Tibial artery (tissue), 4 donors: ENCODE measurements around the gene CDYL2.

Source experiments
- DNase-seq, 2 donors: peaks; one replicate each; pipeline ENCODE4 v3.0.0-alpha.2; 2019
- H3K27ac ChIP-seq, 2 donors: fragments of 200-600 bp; sonication (generic) in 1 of 2; 1 replicate in 1 of 2; 2 replicates in 1 of 2; pipeline ENCODE4 v1.5.1; 2018 to 2019; ENCODE audit warnings: mild to moderate bottlenecking in 1 of 2
- H3K27me3 ChIP-seq, 2 donors: fragments of 200-600 bp; sonication (generic) in 1 of 2; one replicate each; pipeline versions ENCODE4 v1.5.1 to v1.6.0; 2016 to 2019
- H3K36me3 ChIP-seq, 3 donors: fragments of 200-600 bp; sonication (generic) in 2 of 3; one replicate each; pipeline ENCODE4 v1.5.1; 2016 to 2019; ENCODE audit warnings: mild to moderate bottlenecking in 2 of 3
- H3K4me1 ChIP-seq, 4 donors: fragments of 200-600 bp; sonication (generic) in 2 of 4; 1 replicate in 3 of 4; 2 replicates in 1 of 4; pipeline ENCODE4 v1.5.1; 2016 to 2019
- H3K4me3 ChIP-seq, 2 donors: fragments of 200-600 bp; sonication (generic) in 1 of 2; 1 replicate in 1 of 2; 2 replicates in 1 of 2; pipeline ENCODE4 v1.5.1; 2018 to 2019; ENCODE audit warnings: mild to moderate bottlenecking in 2 of 2
- H3K9me3 ChIP-seq, 3 donors: fragments of 200-600 bp; sonication (generic) in 1 of 3; one replicate each; pipeline ENCODE4 v1.5.1; 2016 to 2019
- CTCF ChIP-seq, 2 experiments: fragments of 200-600 bp in 1 of 2; fragments of 450-650 bp in 1 of 2; IDR thresholded peaks; one replicate each; pipeline ENCODE4 v1.5.1; 2017 to 2019; ENCODE audit warnings: antibody characterized with exemption in 2 of 2, mild to moderate bottlenecking in 1 of 2, moderate library complexity in 1 of 2
- intact Hi-C: fragments of 100-400 bp; cut with DNase I; formaldehyde crosslinking; loops from one replicate; pipeline ENCODE4 v1.15.0; 2023; ENCODE audit warnings: low total_unique reads

The CDYL2 gene

DNA sequence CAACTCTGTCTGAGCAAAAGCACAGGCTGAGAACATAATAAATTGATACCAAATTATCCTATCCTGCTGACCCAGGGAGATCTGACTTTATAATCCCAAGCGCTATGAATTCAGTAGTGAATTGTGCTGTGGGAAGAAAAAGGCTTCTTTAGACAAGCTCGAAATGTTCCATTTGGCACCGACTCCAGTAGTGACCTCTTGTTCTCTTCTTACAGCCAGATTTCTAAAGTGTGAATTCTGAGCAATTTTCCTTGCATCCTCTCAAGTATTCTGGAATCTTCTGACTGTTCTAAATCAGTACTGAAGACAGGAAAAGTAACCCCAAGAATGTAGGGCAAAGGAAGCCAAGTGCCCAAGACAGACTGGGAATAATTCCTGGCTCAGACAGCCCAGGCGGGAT lies 58.2 kb downstream of the CDYL2 start:
- Histone ChIP-seq H3K9me3 (no peaks in the 10 kb centered on the region), H3K4me3 (no peak overlapping the region), H3K36me3 (no peaks in the 10 kb centered on the region), H3K4me1 (peaks cover 0 to 2% (median under 1%) of the 10 kb centered on the region in 4 donors), H3K27me3 (peaks cover 0 to 4% of the 10 kb centered on the region in 2 donors), H3K27ac (no peak overlapping the region)
- intact Hi-C loops = no loop called here
- TF ChIP-seq CTCF (IDR thresholded peaks at IDR 0.05) = no peak
- no peak for DNase-seq

DNA sequence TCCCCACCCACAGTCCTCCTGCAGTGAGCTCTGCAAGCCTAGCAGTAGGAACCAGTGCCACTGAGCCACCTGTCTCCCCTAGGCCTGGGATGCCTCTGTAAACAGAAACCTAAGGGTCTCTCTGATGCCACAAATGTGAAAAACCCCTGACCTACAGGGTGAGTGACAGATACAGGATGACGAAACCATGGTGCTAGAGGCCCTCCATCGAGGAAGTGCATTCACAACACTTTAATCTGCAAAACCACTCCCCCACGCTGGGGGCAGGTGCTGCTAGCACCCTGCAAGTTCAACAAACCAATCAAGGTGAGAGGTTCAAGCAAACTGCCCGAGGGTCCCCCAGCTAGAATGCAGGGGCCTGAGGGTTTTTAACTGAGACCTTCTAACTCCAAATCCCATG lies 59.5 kb downstream of the CDYL2 start:
- no peak for TF ChIP-seq CTCF (IDR thresholded peaks at IDR 0.05)
- H3K4me1 ChIP-seq = no peaks in the 10 kb centered on the region
- H3K9me3 ChIP-seq = peaks cover 0 to 6% (median 4%) of the 10 kb centered on the region in 3 donors
- intact Hi-C loops = no loop called here
- H3K4me3 ChIP-seq = no peak overlapping the region
- no peaks in the 10 kb centered on the region for H3K36me3 ChIP-seq
- DNase-seq = no peak
- no peak overlapping the region for H3K27ac ChIP-seq
- peaks cover 0 to 4% of the 10 kb centered on the region in 2 donors for H3K27me3 ChIP-seq

DNA sequence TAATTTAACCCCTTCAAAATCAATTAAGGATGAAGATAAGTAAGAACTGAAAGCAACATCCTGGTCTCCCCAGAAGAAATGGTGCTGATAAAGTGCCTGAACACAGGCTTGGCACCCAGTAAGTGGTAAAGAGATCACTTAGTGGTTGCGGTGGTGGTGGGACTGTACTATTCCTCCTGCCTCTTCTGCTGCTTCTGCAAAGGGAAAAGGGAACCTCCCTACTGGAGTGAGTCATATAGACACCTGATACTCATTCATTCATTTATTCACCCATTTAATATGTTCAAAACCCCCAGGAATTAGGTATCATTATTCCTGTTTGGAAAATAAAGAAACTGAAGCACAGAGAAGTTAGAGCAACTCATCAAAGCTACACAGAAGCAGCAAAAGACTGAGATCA lies 60.6 kb downstream of the CDYL2 start:
- H3K4me3 ChIP-seq = no peak overlapping the region
- intact Hi-C loops = no loop called here
- TF ChIP-seq CTCF (IDR thresholded peaks at IDR 0.05) = no peak
- H3K4me1 ChIP-seq = no peaks in the 10 kb centered on the region
- H3K27me3 ChIP-seq = peaks cover 0 to 4% of the 10 kb centered on the region in 2 donors
- no peak overlapping the region for H3K27ac ChIP-seq
- H3K9me3 ChIP-seq = peaks cover 0 to 10% (median 6%) of the 10 kb centered on the region in 3 donors
- DNase-seq = no peak
- H3K36me3 ChIP-seq = no peaks in the 10 kb centered on the region

DNA sequence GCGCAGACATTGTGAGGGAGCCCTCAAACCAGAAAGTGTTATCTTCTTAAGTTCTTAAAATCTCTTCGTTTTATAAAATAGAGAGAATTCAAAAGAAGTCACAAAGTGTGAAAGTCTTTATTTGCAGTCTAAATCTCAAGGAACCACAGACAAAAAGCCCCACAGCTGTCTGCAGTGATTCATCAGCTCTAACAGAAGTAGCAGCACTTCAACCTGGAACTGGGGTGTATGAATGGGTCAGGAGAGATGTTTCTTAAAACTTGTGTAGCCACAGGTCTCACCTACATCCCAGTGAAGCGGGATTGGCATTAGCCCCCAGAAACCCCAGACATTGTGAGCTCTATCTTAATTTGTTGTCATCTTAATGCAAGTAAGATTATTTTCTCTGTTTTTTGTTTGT lies 61.1 kb downstream of the CDYL2 start:
- intact Hi-C loops = no loop called here
- DNase-seq = no peak
- Histone ChIP-seq H3K36me3 (no peaks in the 10 kb centered on the region), H3K27ac (no peak overlapping the region), H3K9me3 (peaks cover 0 to 10% (median 6%) of the 10 kb centered on the region in 3 donors), H3K4me3 (no peak overlapping the region), H3K4me1 (no peaks in the 10 kb centered on the region), H3K27me3 (peaks cover 0 to 4% of the 10 kb centered on the region in 2 donors)
- no peak for TF ChIP-seq CTCF (IDR thresholded peaks at IDR 0.05)

DNA sequence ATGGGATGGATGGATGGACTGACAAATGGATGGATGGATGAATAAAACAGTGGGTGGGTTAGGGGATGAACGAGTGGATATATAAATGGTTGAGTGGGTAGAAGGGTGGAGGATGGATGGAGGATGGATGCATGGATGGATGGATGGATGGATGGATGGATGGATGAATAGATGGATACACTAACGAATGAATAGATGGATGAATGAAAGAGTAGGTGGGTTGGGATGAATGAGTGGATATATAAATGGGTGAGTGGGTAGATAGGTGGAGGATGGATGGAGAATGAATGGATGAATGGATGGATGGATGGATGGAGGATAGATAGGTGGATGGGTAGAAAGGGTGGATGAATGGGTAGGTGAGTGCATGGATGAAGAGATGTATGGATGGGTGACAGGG lies 62.1 kb downstream of the CDYL2 start:
- no peaks in the 10 kb centered on the region for H3K36me3 ChIP-seq
- no peak overlapping the region for H3K27ac ChIP-seq
- H3K27me3 ChIP-seq = peaks cover 0 to 4% of the 10 kb centered on the region in 2 donors
- DNase-seq = no peak
- intact Hi-C loops = no loop called here
- no peak overlapping the region for H3K4me3 ChIP-seq
- peaks cover 0 to 10% (median 6%) of the 10 kb centered on the region in 3 donors for H3K9me3 ChIP-seq
- no peak for TF ChIP-seq CTCF (IDR thresholded peaks at IDR 0.05)
- H3K4me1 ChIP-seq = no peaks in the 10 kb centered on the region

- Histone ChIP-seq H3K27me3 (peaks cover 0 to 4% of the 10 kb centered on the region in 2 donors), H3K36me3 (no peaks in the 10 kb centered on the region), H3K4me1 (no peaks in the 10 kb centered on the region), H3K4me3 (no peak overlapping the region), H3K27ac (no peak overlapping the region), H3K9me3 (peaks cover 0 to 10% (median 6%) of the 10 kb centered on the region in 3 donors)
- intact Hi-C loops = no loop called here
- TF ChIP-seq CTCF (IDR thresholded peaks at IDR 0.05) = no peak
- DNase-seq = no peak
These were observed 62.7 kb downstream of the CDYL2 start for GRCh38 chr16:80741724-80742123.
